Transverse colon (tissue), 4 donors: ENCODE measurements around the gene EVC. TPM values are rescaled to one million over a fixed set of nuclear protein-coding genes. Genes with fewer than 3 reads are reported as not detected.

ENCODE experiments used
- DNase-seq: peaks from one replicate; pipeline ENCODE4 v3.0.0-alpha.2; 2019
- H3K27ac ChIP-seq, 4 donors: fragments of 200-600 bp; sonication (generic); 2 replicates each; pipeline ENCODE4 v1.5.1; 2016 to 2018; ENCODE audit warnings: inconsistent platforms in 4 of 4
- H3K27me3 ChIP-seq: fragments of 200-600 bp; sonication (generic); 2 replicates; pipeline ENCODE4 v1.5.1; 2017; ENCODE audit warnings: inconsistent platforms
- H3K36me3 ChIP-seq, 4 donors: fragments of 200-600 bp; sonication (generic); 2 replicates each; pipeline ENCODE4 v1.5.1; 2017 to 2019; ENCODE audit warnings: inconsistent platforms in 4 of 4
- H3K4me1 ChIP-seq, 4 donors: fragments of 200-600 bp; sonication (generic); 2 replicates each; pipeline ENCODE4 v1.5.1; 2017 to 2020; ENCODE audit warnings: inconsistent platforms in 4 of 4
- H3K4me3 ChIP-seq, 4 donors: fragments of 200-600 bp; sonication (generic); 1 replicate in 1 of 4; 2 replicates in 3 of 4; pipeline versions ENCODE4 v1.5.1 to v1.6.1; 2017 to 2019; ENCODE audit warnings: inconsistent platforms in 4 of 4
- H3K9me3 ChIP-seq, 2 donors: fragments of 200-600 bp; sonication (generic); 2 replicates each; pipeline ENCODE4 v1.5.1; 2017 to 2019; ENCODE audit warnings: inconsistent platforms in 2 of 2
- EP300 ChIP-seq: sonication (generic); formaldehyde crosslinking; IDR thresholded peaks from one replicate; pipeline ENCODE4 v1.6.1; 2017; ENCODE audit warnings: antibody characterized with exemption, low read depth
- POLR2A ChIP-seq: fragments of 450-650 bp; IDR thresholded peaks from one replicate; pipeline ENCODE4 v1.6.1; 2016; ENCODE audit warnings: antibody characterized with exemption, mild to moderate bottlenecking, moderate library complexity
- POLR2AphosphoS5 ChIP-seq, 3 donors: sonication (generic); formaldehyde crosslinking; IDR thresholded peaks; one replicate each; pipeline ENCODE4 v1.6.1; 2016; ENCODE audit warnings: antibody characterized with exemption in 3 of 3
- WGBS, 2 donors: methylation state at CpG; one replicate each; pipeline ENCODE4 v1.1.5; 2018; ENCODE audit warnings: low coverage in 1 of 2; 5-methylcytosine and 5-hydroxymethylcytosine counted together
- in situ Hi-C, 4 donors: fragments of 200-750 bp; cut with MboI; loops; one replicate each; pipeline versions ENCODE4 v1.15.0 to v1.15.1; 2017; ENCODE audit warnings: low sequenced_read_pairs in 3 of 4, low pct_ligation_motif_present in 1 of 4, low pct_unique_long_range_greater_than_20kb in 1 of 4
- intact Hi-C: fragments of 100-400 bp; cut with DNase I; formaldehyde crosslinking; loops from one replicate; pipeline ENCODE4 v1.15.1; 2023; ENCODE audit warnings: low total_unique reads
- total RNA-seq, 4 donors: library from RNA; depleted of rRNA; stranded (reverse); fragments of >200 nt; gene quantifications; one replicate each; pipeline ENCODE4 v1.1.0, GENCODE V29; 2016
- TF ChIP-seq, protein P1 (sequence below), 5 experiments: fragments of 200-600 bp in 3 of 5; fragments of 450-650 bp in 2 of 5; sonication (generic) in 3 of 5; IDR thresholded peaks; 1 replicate in 2 of 5; 2 replicates in 3 of 5; pipeline ENCODE4 v1.5.1; 2016 to 2017; ENCODE audit warnings: antibody characterized with exemption in 5 of 5, inconsistent platforms in 3 of 5, mild to moderate bottlenecking in 2 of 5, moderate library complexity in 1 of 5

EVC gene
- total RNA-seq, 4 donors from 2014 or later: 6.0 to 45.8 (median 12.0) TPM

DNA sequence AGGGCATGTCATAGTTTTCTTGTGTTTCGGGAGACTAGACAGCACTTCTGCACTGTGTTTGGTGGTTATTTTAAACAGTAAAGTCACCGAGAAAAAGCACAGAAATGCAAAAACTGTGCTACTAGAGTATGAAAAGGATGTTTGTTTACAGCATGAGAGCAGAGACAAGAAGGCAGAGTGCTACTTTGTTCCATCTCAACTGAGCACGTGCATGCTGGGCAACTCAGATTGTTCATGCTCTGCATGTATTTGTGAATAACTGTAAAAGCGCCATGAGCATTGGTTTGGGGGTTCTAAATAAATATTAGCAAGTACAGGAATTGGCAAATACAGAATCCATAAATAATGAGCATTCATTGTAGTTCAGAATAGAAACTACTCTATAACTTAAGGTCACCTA is 7.4 kb downstream of the EVC start:
- 53 to 58% methylated on average over 2 to 4 of the region's 4 CpGs for WGBS, 2 donors
- no peaks in the 10 kb centered on the region for H3K36me3 ChIP-seq
- H3K9me3 ChIP-seq: no peaks in the 10 kb centered on the region
- H3K27me3 ChIP-seq: no peaks in the 10 kb centered on the region
- no peaks in the 10 kb centered on the region for H3K4me1 ChIP-seq
- in situ Hi-C loops (no loop called here), intact Hi-C loops (no loop called here)
- DNase-seq: no peak
- no peak for TF ChIP-seq POLR2A
- TF ChIP-seq, protein P1, sequence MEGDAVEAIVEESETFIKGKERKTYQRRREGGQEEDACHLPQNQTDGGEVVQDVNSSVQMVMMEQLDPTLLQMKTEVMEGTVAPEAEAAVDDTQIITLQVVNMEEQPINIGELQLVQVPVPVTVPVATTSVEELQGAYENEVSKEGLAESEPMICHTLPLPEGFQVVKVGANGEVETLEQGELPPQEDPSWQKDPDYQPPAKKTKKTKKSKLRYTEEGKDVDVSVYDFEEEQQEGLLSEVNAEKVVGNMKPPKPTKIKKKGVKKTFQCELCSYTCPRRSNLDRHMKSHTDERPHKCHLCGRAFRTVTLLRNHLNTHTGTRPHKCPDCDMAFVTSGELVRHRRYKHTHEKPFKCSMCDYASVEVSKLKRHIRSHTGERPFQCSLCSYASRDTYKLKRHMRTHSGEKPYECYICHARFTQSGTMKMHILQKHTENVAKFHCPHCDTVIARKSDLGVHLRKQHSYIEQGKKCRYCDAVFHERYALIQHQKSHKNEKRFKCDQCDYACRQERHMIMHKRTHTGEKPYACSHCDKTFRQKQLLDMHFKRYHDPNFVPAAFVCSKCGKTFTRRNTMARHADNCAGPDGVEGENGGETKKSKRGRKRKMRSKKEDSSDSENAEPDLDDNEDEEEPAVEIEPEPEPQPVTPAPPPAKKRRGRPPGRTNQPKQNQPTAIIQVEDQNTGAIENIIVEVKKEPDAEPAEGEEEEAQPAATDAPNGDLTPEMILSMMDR (IDR thresholded peaks at IDR 0.05): no peak
- no peak overlapping the region for H3K4me3 ChIP-seq
- no peak overlapping the region for H3K27ac ChIP-seq

DNA sequence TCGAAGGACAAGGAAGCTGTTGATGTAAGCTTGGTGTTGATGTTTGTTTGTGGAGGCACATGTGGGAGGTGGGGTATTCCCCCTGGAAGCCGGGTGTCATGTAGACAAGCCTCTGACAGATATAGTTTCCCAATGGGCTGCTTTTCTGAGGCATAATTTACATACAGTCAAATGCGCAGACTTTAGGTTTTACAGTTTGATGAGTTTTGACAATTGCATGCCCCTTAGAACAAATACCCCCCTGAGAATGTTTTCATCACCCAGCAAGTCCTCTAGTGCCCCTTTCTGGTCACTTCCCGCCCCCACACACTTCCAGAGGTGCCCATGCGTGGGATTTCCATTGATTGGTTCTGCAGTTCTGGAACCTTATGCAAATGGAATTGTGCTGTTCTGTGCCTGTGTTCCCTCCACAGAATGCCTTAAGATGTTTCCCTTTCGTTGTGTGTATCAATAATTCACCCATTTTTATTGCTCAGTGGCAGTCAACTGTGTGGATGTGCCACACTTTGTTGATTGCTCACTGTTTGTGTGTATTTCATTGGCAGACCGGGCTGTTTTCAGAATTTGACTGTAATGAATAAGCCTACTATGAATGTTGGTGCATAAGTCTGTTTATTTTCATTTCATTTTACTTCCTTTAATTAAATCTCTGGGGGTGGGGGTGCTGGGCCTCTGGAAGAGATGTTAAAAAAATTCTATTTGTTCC is 8.5 kb downstream of the EVC start:
- Histone ChIP-seq H3K4me1 (no peaks in the 10 kb centered on the region), H3K9me3 (no peaks in the 10 kb centered on the region), H3K27ac (no peak overlapping the region), H3K4me3 (no peak overlapping the region), H3K27me3 (no peaks in the 10 kb centered on the region), H3K36me3 (no peaks in the 10 kb centered on the region)
- in situ Hi-C loops (no loop called here), intact Hi-C loops (no loop called here)
- TF ChIP-seq POLR2A (no peak), POLR2AphosphoS5 (IDR thresholded peaks at IDR 0.05) (no peak), EP300 (no peak)
- TF ChIP-seq, protein P1 (IDR thresholded peaks at IDR 0.05): no peak
- no peak for DNase-seq
- WGBS, 2 donors: 70 to 88% methylated on average over 1 to 7 of the region's 7 CpGs

DNA sequence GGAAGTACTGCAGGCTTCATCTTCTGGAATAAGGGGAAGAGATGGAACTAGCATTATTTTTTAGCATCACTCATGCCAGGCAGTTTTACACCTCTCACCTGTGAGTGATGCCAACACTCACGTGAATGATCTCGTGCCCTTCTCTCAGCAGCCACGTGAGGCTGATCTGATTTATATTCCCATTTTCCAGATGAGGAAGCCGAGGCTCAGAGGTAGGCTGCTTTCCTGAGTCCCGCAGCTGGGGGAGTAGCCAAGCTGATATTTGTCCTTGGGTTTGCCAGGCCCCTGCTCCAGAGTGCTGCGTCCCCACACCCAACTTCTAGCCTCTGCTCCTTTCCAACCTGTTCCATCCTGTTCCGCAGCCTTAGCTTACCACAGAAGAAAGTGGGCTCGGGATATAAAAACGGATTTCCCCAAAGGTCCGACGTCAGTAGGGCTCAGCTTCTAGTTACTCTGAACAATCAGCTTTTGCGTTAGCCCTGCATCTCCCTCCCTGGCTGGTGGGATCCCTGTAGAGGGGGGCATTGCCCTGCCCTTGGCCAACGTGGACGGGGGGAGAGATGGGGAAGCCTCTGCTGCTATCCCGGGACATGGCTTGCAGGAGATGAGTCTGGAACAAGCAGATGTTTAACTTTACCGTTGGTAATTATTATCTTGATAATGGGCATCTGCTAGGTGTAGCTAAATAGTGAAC is 9.3 kb downstream of the EVC start:
- H3K9me3 ChIP-seq: no peaks in the 10 kb centered on the region
- TF ChIP-seq, protein P1 (IDR thresholded peaks at IDR 0.05): no peak
- TF ChIP-seq EP300 (no peak), POLR2AphosphoS5 (IDR thresholded peaks at IDR 0.05) (no peak), POLR2A (no peak)
- in situ Hi-C loops (no loop called here), intact Hi-C loops (no loop called here)
- no peak for DNase-seq
- H3K27me3 ChIP-seq: no peaks in the 10 kb centered on the region
- no peak overlapping the region for H3K27ac ChIP-seq
- no peaks in the 10 kb centered on the region for H3K4me1 ChIP-seq
- H3K4me3 ChIP-seq: no peak overlapping the region
- H3K36me3 ChIP-seq: no peaks in the 10 kb centered on the region
- 74% methylated on average over 16 of the region's 16 CpGs; no CpG with 5 or more reads in 1 of the 2 donors for WGBS, 2 donors

DNA sequence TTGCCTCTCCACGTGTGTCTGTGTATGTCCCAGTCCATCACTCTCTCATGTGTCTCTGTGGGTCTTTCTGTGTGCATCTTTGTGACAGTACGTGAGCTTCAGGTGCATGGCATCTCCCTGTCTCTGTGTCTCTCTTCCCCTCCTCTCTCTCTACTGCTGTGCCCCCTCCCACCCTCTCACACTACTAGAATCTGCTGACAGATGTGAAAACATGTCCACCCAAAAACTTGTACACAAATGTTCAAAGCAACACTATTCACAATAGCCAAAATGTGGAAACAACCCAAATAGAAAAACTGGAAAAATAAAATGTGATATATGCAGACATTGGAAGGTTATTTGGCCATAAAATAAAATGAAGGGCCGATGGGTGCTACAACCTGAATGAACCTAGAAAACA is 10.0 kb downstream of the EVC start:
- Histone ChIP-seq H3K9me3 (no peaks in the 10 kb centered on the region), H3K4me3 (no peak overlapping the region), H3K27ac (no peak overlapping the region), H3K4me1 (no peaks in the 10 kb centered on the region), H3K36me3 (no peaks in the 10 kb centered on the region), H3K27me3 (no peaks in the 10 kb centered on the region)
- in situ Hi-C loops: no loop called here
- WGBS, 2 donors: 67 to 75% methylated on average over 1 to 3 of the region's 3 CpGs
- intact Hi-C loops: no loop called here
- TF ChIP-seq, protein P1 (IDR thresholded peaks at IDR 0.05): no peak
- TF ChIP-seq POLR2AphosphoS5 (IDR thresholded peaks at IDR 0.05) (no peak), EP300 (no peak), POLR2A (no peak)
- no peak for DNase-seq
